ENCODE measurements around the gene WDR33. TPM values are rescaled to one million over a fixed set of nuclear protein-coding genes. Genes with fewer than 3 reads are reported as not detected.
A peak's percentile ranks its signal among the peaks of the same experiment; 100 is the strongest.
"Not testable (repeated sequence)": the region's sequence is repeated elsewhere in the genome, so short reads cannot be mapped to it uniquely, and the experiment has no call there.

Gene WDR33
- total and polyA plus RNA-seq, 2 of the 4 experiments (the other 2 are of a cell fraction), result 19.6 to 41.2 TPM

- TF ChIP-seq RFX5 (IDR thresholded peaks at IDR 0.05; ENCODE audit: low read depth, low read length) (no peak; the same call in 1 of the 2 replicates), CEBPB (IDR thresholded peaks at IDR 0.05; ENCODE audit: low read depth, low read length) (peak; percentile 97), FOS (IDR thresholded peaks at IDR 0.05; ENCODE audit: low read depth, low read length) (peak; percentile 93), SMC3 (IDR thresholded peaks at IDR 0.05; ENCODE audit: low read depth, low read length) (no peak)
- Histone ChIP-seq H2AFZ (replicated peaks; ENCODE audit: low read length, poor library complexity) (no peak overlapping the region), H4K5ac (ENCODE audit: low read depth, low read length) (peak overlapping the region; percentile 60; the same call in 1 of the 2 replicates), H3K23ac (ENCODE audit: low read depth, low read length) (no peak overlapping the region), H2AK9ac (replicated peaks; ENCODE audit: low read depth, low read length, poor library complexity) (no peak overlapping the region), H3K4me3 (ENCODE audit: insufficient read depth, low read depth, low read length) (no peak overlapping the region), H3K27me3 (ENCODE audit: control insufficient read depth, insufficient read depth, low read length) (no peaks in the 10 kb centered on the region), H3K14ac (replicated peaks; ENCODE audit: low read depth, low read length) (no peak overlapping the region), H2AK5ac (ENCODE audit: low read depth, low read length) (peak overlapping the region; percentile 62; the same call in 1 of the 2 replicates), H4K91ac (ENCODE audit: insufficient read depth, low read depth, low read length) (no peak overlapping the region), H3K56ac (ENCODE audit: extremely low read depth, insufficient read depth, low read length) (no peak overlapping the region), H2BK120ac (ENCODE audit: low read depth, low read length) (peak overlapping the region; percentile 11; the same call in 1 of the 2 replicates), H2BK20ac (ENCODE audit: low read depth, low read length) (0 out of 2 replicates have a peak overlapping the region, but pooled peaks have one; percentile 18), H3K9me3 (ENCODE audit: control insufficient read depth, insufficient read depth, low read length) (no peaks in the 10 kb centered on the region), H3K4me1 (ENCODE audit: control insufficient read depth, insufficient read depth, low read length) (peaks cover 14% of the 10 kb centered on the region), H4K8ac (ENCODE audit: low read depth in 2 of 2, low read length in 2 of 2) (peak overlapping the region in 1 of 2 experiments; percentile 38; a peak in 1 of 4 replicates), H3K36me3 (ENCODE audit: control insufficient read depth, insufficient read depth, low read length) (peaks cover 13% of the 10 kb centered on the region), H3K9ac (ENCODE audit: low read depth, low read length) (no peak overlapping the region), H2BK15ac (ENCODE audit: low read depth, low read length) (peak overlapping the region; percentile 64; the same call in 2 of the 3 replicates), H3K27ac (ENCODE audit: insufficient read depth, low read length) (peak overlapping the region; percentile 43; the same call in 1 of the 2 replicates), H4K20me1 (ENCODE audit: insufficient read depth, low read length) (peaks cover 33% of the 10 kb centered on the region), H3K18ac (ENCODE audit: low read depth, low read length) (peak overlapping the region; percentile 46; the same call in 1 of the 2 replicates), H3K4ac (ENCODE audit: low read depth, low read length) (no peak overlapping the region; the same call in 1 of the 2 replicates), H2BK5ac (ENCODE audit: low read depth, low read length, poor library complexity, severe bottlenecking) (peak overlapping the region; percentile 79), H3K9me1 (ENCODE audit: insufficient read depth, low read length) (peaks cover 9% of the 10 kb centered on the region), H3K79me1 (ENCODE audit: low read depth in 1 of 2, low read length in 2 of 2) (peaks cover 16 to 63% of the 10 kb centered on the region in 2 experiments; a peak in 3 of 4 replicates), H3K4me2 (ENCODE audit: low read depth, low read length) (peak overlapping the region; percentile 70; the same call in 1 of the 2 replicates)
- intact Hi-C loops (cut with micrococcal nuclease), result loop anchor here (5.0 kb wide), 1 partner anchor 36 kb away; no protein-coding TSS in a partner anchor
- 0% methylated on average over 3 of the region's 9 CpGs; no CpG with 5 or more reads in 1 of the 2 experiments for WGBS, 2 experiments (ENCODE audit: extremely low coverage in 2 of 2, insufficient read length in 1 of 2)
- CTCF ChIA-PET, result no interaction called here
- ATAC-seq (ENCODE audit: low read depth), result peak; percentile 86
- dilution Hi-C loops (cut with HindIII; ENCODE audit: low sequenced_read_pairs, unreplicated experiment), result no loop called here
- DNase-seq, result peak; percentile 98
- no TSS peak for BruUV-seq (replicated peaks)
- POLR2A ChIA-PET (ENCODE audit: unreplicated experiment), result no interaction called here
- in situ Hi-C loops (cut with MboI; ENCODE audit: low sequenced_read_pairs), result no loop called here
These were observed 39.8 kb downstream of the WDR33 start for GRCh38 chr2:127770973-127771735.

GRCh38 chr2:127770534-127770933, 40.4 kb downstream of the WDR33 start:
- BruUV-seq (replicated peaks); H3K4ac ChIP-seq (ENCODE audit: low read depth, low read length); H2AK9ac ChIP-seq (replicated peaks; ENCODE audit: low read depth, low read length, poor library complexity); H2AFZ ChIP-seq (replicated peaks; ENCODE audit: low read length, poor library complexity); H2BK15ac ChIP-seq (ENCODE audit: low read depth, low read length); in situ Hi-C loops (cut with MboI; ENCODE audit: low sequenced_read_pairs); ATAC-seq (ENCODE audit: low read depth); CTCF ChIA-PET; H3K14ac ChIP-seq (replicated peaks; ENCODE audit: low read depth, low read length); H4K91ac ChIP-seq (ENCODE audit: insufficient read depth, low read depth, low read length); dilution Hi-C loops (cut with HindIII; ENCODE audit: low sequenced_read_pairs, unreplicated experiment); POLR2A ChIA-PET (ENCODE audit: unreplicated experiment); H3K9me1 ChIP-seq (ENCODE audit: insufficient read depth, low read length); H3K27me3 ChIP-seq (ENCODE audit: control insufficient read depth, insufficient read depth, low read length); H3K9me3 ChIP-seq (ENCODE audit: control insufficient read depth, insufficient read depth, low read length); H2BK20ac ChIP-seq (ENCODE audit: low read depth, low read length); DNase-seq; H3K4me3 ChIP-seq (ENCODE audit: insufficient read depth, low read depth, low read length); H3K23ac ChIP-seq (ENCODE audit: low read depth, low read length); H3K9ac ChIP-seq (ENCODE audit: low read depth, low read length); H2AK5ac ChIP-seq (ENCODE audit: low read depth, low read length); H3K56ac ChIP-seq (ENCODE audit: extremely low read depth, insufficient read depth, low read length); H2BK120ac ChIP-seq (ENCODE audit: low read depth, low read length): not testable (repeated sequence)
- H4K8ac ChIP-seq (ENCODE audit: low read depth in 2 of 2, low read length in 2 of 2), result peak overlapping the region in 1 of 2 experiments; percentile 38; a peak in 1 of 4 replicates
- intact Hi-C loops (cut with micrococcal nuclease), result loop anchor here (5.0 kb wide), 1 partner anchor 37 kb away; no protein-coding TSS in a partner anchor
- H3K4me2 ChIP-seq (ENCODE audit: low read depth, low read length), result peak overlapping the region; percentile 70; the same call in 1 of the 2 replicates
- peaks cover 13% of the 10 kb centered on the region for H3K36me3 ChIP-seq (ENCODE audit: control insufficient read depth, insufficient read depth, low read length)
- no CpG with 5 or more reads among the region's 6 CpGs for WGBS, 2 experiments (ENCODE audit: extremely low coverage in 2 of 2, insufficient read length in 1 of 2)
- H3K18ac ChIP-seq (ENCODE audit: low read depth, low read length), result peak overlapping the region; percentile 46; the same call in 1 of the 2 replicates
- H4K20me1 ChIP-seq (ENCODE audit: insufficient read depth, low read length), result peaks cover 28% of the 10 kb centered on the region
- peaks cover 16 to 58% of the 10 kb centered on the region in 2 experiments; a peak in 3 of 4 replicates for H3K79me1 ChIP-seq (ENCODE audit: low read depth in 1 of 2, low read length in 2 of 2)
- peak overlapping the region; percentile 43; the same call in 1 of the 2 replicates for H3K27ac ChIP-seq (ENCODE audit: insufficient read depth, low read length)
- peaks cover 12% of the 10 kb centered on the region for H3K4me1 ChIP-seq (ENCODE audit: control insufficient read depth, insufficient read depth, low read length)
- peak overlapping the region; percentile 60; the same call in 1 of the 2 replicates for H4K5ac ChIP-seq (ENCODE audit: low read depth, low read length)
- peak overlapping the region; percentile 73 for H2BK5ac ChIP-seq (ENCODE audit: low read depth, low read length, poor library complexity, severe bottlenecking)
